HEK293 (cell line): ENCODE measurements around the gene CLK2.

Source experiments
- HOXA7 ChIP-seq: sonication (generic); formaldehyde crosslinking; IDR thresholded peaks from 2 replicates; pipeline ENCODE4 v1.8.1; 2022; ENCODE audit warnings: missing genetic modification reagents, borderline replicate concordance
- KLF9 ChIP-seq: fragments of 450-650 bp; formaldehyde crosslinking; IDR thresholded peaks from 2 replicates; pipeline ENCODE4 v1.5.1; 2016; ENCODE audit warnings: missing biosample characterization, missing genetic modification characterization, low read depth
- REPIN1 ChIP-seq: fragments of 450-650 bp; formaldehyde crosslinking; IDR thresholded peaks from 2 replicates; pipeline ENCODE4 v1.5.1; 2017; ENCODE audit warnings: missing biosample characterization, missing genetic modification characterization, low read depth
- ZBTB20 ChIP-seq: fragments of 450-650 bp; formaldehyde crosslinking; IDR thresholded peaks from 2 replicates; pipeline ENCODE4 v1.5.1; 2016; ENCODE audit warnings: missing biosample characterization, missing genetic modification characterization
- ZEB2 ChIP-seq: fragments of 450-650 bp; formaldehyde crosslinking; IDR thresholded peaks from 2 replicates; pipeline ENCODE4 v1.5.1; 2016; ENCODE audit warnings: missing biosample characterization, missing genetic modification characterization
- ZNF2 ChIP-seq: fragments of 450-650 bp; formaldehyde crosslinking; IDR thresholded peaks from 2 replicates; pipeline ENCODE4 v1.5.1; 2016; ENCODE audit warnings: missing biosample characterization, missing genetic modification characterization
- ZNF707 ChIP-seq: fragments of 450-650 bp; formaldehyde crosslinking; IDR thresholded peaks from 2 replicates; pipeline ENCODE4 v1.5.1; 2016; ENCODE audit warnings: missing biosample characterization, missing genetic modification characterization
- ZNF776 ChIP-seq: fragments of 450-650 bp; formaldehyde crosslinking; IDR thresholded peaks from 2 replicates; pipeline ENCODE4 v1.5.0; 2017; ENCODE audit warnings: missing biosample characterization, missing genetic modification characterization, borderline replicate concordance
- ZSCAN30 ChIP-seq: fragments of 450-650 bp; IDR thresholded peaks from 2 replicates; pipeline ENCODE4 v1.5.1; 2018; ENCODE audit warnings: missing biosample characterization, mild to moderate bottlenecking, missing genetic modification characterization, moderate library complexity
- TF ChIP-seq, protein P1 (sequence below): fragments of 450-650 bp; formaldehyde crosslinking; IDR thresholded peaks from 2 replicates; pipeline ENCODE4 v1.5.1; 2016; ENCODE audit warnings: missing biosample characterization, missing genetic modification characterization
- TF ChIP-seq, protein P2 (sequence below): fragments of 450-650 bp; formaldehyde crosslinking; IDR thresholded peaks from 2 replicates; pipeline ENCODE4 v1.5.1; 2016; ENCODE audit warnings: missing biosample characterization, missing genetic modification characterization
- TF ChIP-seq, protein P3 (sequence below): fragments of 450-650 bp; formaldehyde crosslinking; IDR thresholded peaks from 2 replicates; pipeline ENCODE4 v1.5.1; 2016; ENCODE audit warnings: missing biosample characterization, missing genetic modification characterization
- TF ChIP-seq, protein P4 (sequence below): fragments of 450-650 bp; IDR thresholded peaks from 2 replicates; pipeline ENCODE4 v1.5.1; 2018; ENCODE audit warnings: missing biosample characterization, missing genetic modification characterization
- TF ChIP-seq, protein P5 (sequence below): fragments of 450-650 bp; formaldehyde crosslinking; IDR thresholded peaks from 2 replicates; pipeline ENCODE4 v1.5.1; 2016; ENCODE audit warnings: missing biosample characterization, missing genetic modification characterization

DNA sequence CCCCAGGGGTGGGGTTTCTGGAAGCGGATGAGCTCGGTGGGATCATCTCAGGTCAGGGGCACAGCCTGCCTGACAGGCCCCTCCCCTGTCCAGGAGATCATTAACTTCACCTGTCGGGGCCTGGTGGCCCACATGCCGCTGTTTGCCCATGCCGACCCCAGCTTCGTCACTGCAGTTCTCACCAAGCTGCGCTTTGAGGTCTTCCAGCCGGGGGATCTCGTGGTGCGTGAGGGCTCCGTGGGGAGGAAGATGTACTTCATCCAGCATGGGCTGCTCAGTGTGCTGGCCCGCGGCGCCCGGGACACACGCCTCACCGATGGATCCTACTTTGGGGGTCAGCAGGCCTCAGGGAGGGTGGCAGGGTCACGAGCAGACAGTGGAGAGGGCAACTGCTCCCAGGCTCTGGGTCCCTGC lies 12.3 kb upstream of the CLK2 start:
- TF ChIP-seq, protein P1, sequence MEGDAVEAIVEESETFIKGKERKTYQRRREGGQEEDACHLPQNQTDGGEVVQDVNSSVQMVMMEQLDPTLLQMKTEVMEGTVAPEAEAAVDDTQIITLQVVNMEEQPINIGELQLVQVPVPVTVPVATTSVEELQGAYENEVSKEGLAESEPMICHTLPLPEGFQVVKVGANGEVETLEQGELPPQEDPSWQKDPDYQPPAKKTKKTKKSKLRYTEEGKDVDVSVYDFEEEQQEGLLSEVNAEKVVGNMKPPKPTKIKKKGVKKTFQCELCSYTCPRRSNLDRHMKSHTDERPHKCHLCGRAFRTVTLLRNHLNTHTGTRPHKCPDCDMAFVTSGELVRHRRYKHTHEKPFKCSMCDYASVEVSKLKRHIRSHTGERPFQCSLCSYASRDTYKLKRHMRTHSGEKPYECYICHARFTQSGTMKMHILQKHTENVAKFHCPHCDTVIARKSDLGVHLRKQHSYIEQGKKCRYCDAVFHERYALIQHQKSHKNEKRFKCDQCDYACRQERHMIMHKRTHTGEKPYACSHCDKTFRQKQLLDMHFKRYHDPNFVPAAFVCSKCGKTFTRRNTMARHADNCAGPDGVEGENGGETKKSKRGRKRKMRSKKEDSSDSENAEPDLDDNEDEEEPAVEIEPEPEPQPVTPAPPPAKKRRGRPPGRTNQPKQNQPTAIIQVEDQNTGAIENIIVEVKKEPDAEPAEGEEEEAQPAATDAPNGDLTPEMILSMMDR: no peak
- TF ChIP-seq, protein P2, sequence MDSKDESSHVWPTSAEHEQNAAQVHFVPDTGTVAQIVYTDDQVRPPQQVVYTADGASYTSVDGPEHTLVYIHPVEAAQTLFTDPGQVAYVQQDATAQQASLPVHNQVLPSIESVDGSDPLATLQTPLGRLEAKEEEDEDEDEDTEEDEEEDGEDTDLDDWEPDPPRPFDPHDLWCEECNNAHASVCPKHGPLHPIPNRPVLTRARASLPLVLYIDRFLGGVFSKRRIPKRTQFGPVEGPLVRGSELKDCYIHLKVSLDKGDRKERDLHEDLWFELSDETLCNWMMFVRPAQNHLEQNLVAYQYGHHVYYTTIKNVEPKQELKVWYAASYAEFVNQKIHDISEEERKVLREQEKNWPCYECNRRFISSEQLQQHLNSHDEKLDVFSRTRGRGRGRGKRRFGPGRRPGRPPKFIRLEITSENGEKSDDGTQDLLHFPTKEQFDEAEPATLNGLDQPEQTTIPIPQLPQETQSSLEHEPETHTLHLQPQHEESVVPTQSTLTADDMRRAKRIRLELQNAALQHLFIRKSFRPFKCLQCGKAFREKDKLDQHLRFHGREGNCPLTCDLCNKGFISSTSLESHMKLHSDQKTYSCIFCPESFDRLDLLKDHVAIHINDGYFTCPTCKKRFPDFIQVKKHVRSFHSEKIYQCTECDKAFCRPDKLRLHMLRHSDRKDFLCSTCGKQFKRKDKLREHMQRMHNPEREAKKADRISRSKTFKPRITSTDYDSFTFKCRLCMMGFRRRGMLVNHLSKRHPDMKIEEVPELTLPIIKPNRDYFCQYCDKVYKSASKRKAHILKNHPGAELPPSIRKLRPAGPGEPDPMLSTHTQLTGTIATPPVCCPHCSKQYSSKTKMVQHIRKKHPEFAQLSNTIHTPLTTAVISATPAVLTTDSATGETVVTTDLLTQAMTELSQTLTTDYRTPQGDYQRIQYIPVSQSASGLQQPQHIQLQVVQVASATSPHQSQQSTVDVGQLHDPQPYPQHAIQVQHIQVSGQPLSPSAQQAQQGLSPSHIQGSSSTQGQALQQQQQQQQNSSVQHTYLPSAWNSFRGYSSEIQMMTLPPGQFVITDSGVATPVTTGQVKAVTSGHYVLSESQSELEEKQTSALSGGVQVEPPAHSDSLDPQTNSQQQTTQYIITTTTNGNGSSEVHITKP (tag by site-specific recombination): no peak
- TF ChIP-seq ZSCAN30 (tag by site-specific recombination): no peak
- no peak for TF ChIP-seq REPIN1 (tag by site-specific recombination)
- TF ChIP-seq ZNF776 (tag by site-specific recombination): no peak
- TF ChIP-seq ZBTB20 (tag by site-specific recombination): no peak
- TF ChIP-seq, protein P3, sequence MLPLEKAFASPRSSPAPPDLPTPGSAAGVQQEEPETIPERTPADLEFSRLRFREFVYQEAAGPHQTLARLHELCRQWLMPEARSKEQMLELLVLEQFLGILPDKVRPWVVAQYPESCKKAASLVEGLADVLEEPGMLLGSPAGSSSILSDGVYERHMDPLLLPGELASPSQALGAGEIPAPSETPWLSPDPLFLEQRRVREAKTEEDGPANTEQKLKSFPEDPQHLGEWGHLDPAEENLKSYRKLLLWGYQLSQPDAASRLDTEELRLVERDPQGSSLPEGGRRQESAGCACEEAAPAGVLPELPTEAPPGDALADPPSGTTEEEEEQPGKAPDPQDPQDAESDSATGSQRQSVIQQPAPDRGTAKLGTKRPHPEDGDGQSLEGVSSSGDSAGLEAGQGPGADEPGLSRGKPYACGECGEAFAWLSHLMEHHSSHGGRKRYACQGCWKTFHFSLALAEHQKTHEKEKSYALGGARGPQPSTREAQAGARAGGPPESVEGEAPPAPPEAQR (tag by site-specific recombination): no peak
- no peak for TF ChIP-seq ZNF707 (tag by site-specific recombination)
- TF ChIP-seq HOXA7 (CRISPR knock-in tag): no peak
- no peak for TF ChIP-seq ZNF2 (tag by site-specific recombination)
- TF ChIP-seq, protein P4, sequence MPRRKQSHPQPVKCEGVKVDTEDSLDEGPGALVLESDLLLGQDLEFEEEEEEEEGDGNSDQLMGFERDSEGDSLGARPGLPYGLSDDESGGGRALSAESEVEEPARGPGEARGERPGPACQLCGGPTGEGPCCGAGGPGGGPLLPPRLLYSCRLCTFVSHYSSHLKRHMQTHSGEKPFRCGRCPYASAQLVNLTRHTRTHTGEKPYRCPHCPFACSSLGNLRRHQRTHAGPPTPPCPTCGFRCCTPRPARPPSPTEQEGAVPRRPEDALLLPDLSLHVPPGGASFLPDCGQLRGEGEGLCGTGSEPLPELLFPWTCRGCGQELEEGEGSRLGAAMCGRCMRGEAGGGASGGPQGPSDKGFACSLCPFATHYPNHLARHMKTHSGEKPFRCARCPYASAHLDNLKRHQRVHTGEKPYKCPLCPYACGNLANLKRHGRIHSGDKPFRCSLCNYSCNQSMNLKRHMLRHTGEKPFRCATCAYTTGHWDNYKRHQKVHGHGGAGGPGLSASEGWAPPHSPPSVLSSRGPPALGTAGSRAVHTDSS (tag by site-specific recombination): no peak
- TF ChIP-seq ZEB2 (tag by site-specific recombination): no peak
- TF ChIP-seq, protein P5, sequence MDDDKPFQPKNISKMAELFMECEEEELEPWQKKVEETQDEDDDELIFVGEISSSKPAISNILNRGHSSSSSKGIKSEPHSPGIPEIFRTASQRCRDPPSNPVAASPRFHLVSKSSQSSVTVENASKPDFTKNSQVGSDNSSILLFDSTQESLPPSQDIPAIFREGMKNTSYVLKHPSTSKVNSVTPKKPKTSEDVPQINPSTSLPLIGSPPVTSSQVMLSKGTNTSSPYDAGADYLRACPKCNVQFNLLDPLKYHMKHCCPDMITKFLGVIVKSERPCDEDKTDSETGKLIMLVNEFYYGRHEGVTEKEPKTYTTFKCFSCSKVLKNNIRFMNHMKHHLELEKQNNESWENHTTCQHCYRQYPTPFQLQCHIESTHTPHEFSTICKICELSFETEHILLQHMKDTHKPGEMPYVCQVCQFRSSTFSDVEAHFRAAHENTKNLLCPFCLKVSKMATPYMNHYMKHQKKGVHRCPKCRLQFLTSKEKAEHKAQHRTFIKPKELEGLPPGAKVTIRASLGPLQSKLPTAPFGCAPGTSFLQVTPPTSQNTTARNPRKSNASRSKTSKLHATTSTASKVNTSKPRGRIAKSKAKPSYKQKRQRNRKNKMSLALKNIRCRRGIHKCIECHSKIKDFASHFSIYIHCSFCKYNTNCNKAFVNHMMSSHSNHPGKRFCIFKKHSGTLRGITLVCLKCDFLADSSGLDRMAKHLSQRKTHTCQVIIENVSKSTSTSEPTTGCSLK (tag by site-specific recombination): no peak
- no peak for TF ChIP-seq KLF9
